CD4-positive, CD25-positive, alpha-beta regulatory T cell (primary cell): ENCODE results near the gene ST3GAL4. TPM values are rescaled to one million over a fixed set of nuclear protein-coding genes. Genes with fewer than 3 reads are reported as not detected.
A peak's percentile ranks its signal among the peaks of the same experiment; 100 is the strongest.
"Not testable (repeated sequence)": the region's sequence is repeated elsewhere in the genome, so short reads cannot be mapped to it uniquely, and the experiment has no call there.

Source experiments
- ATAC-seq, 2 donors: fragments of 150-1000 bp; cut with Tn5 transposase; one replicate each; pipeline ENCODE4 v1.10.0; 2021; ENCODE audit warnings: low read depth in 2 of 2, moderate number of reproducible peaks in 2 of 2, moderate library complexity in 1 of 2
- DNase-seq, 3 donors: peaks; one replicate each; pipeline versions ENCODE4 v3.0.0 to v3.0.0-alpha.2; 2012 to 2022; ENCODE audit warnings: mixed read lengths in 1 of 3
- H3K27ac ChIP-seq: one replicate; pipeline ENCODE4 v1.7.0; 2013; ENCODE audit warnings: mild to moderate bottlenecking, low read length; ENCODE audit not compliant: insufficient read depth, poor library complexity, severe bottlenecking
- H3K27me3 ChIP-seq: one replicate; pipeline ENCODE4 v1.7.0; 2013; ENCODE audit warnings: low read length; ENCODE audit not compliant: control insufficient read depth, insufficient read depth
- H3K36me3 ChIP-seq: one replicate; pipeline ENCODE4 v1.7.0; 2013; ENCODE audit warnings: mild to moderate bottlenecking, low read length, moderate library complexity; ENCODE audit not compliant: control insufficient read depth, insufficient read depth
- H3K4me1 ChIP-seq: 2 replicates; pipeline ENCODE4 v1.7.0; 2013; ENCODE audit warnings: mild to moderate bottlenecking, low read length; ENCODE audit not compliant: insufficient read depth, control insufficient read depth, poor library complexity, severe bottlenecking
- H3K4me3 ChIP-seq: one replicate; pipeline ENCODE4 v1.7.0; 2013; ENCODE audit warnings: low read depth, mild to moderate bottlenecking, low read length, moderate library complexity
- H3K9me3 ChIP-seq, 2 experiments: 1 replicate in 1 of 2; 2 replicates in 1 of 2; pipeline ENCODE4 v1.7.0; 2013; ENCODE audit warnings: low read length in 2 of 2, mild to moderate bottlenecking in 1 of 2, moderate library complexity in 1 of 2; ENCODE audit not compliant: control insufficient read depth in 2 of 2
- H3K27ac Mint-ChIP-seq, 3 donors: one replicate each; pipeline ENCODE4 v1.8.0; 2020 to 2022; ENCODE audit warnings: mild to moderate bottlenecking in 3 of 3, mixed read lengths in 3 of 3, moderate library complexity in 2 of 3
- H3K27me3 Mint-ChIP-seq: one replicate; pipeline ENCODE4 v1.8.0; 2022; ENCODE audit warnings: mild to moderate bottlenecking, mixed read lengths
- H3K36me3 Mint-ChIP-seq: one replicate; pipeline ENCODE4 v1.8.0; 2020; ENCODE audit warnings: mixed read lengths
- H3K4me1 Mint-ChIP-seq, 4 donors: one replicate each; pipeline ENCODE4 v1.8.0; 2020 to 2022; ENCODE audit warnings: mixed read lengths in 4 of 4, mild to moderate bottlenecking in 1 of 4
- H3K4me3 Mint-ChIP-seq, 4 donors: one replicate each; pipeline ENCODE4 v1.8.0; 2020 to 2022; ENCODE audit warnings: mild to moderate bottlenecking in 4 of 4, mixed read lengths in 4 of 4, moderate library complexity in 3 of 4
- H3K9me3 Mint-ChIP-seq, 7 donors: one replicate each; pipeline ENCODE4 v1.8.0; 2020 to 2022; ENCODE audit warnings: mixed read lengths in 7 of 7, mild to moderate bottlenecking in 3 of 7, moderate library complexity in 2 of 7
- polyA plus RNA-seq, 4 donors: library from polyadenylated mRNA; unstranded; fragments of 300-500 nt; fragmentation: Illumina TruSeq; gene quantifications; one replicate each; pipeline ENCODE4 v1.2.3, GENCODE V29; 2021
- total RNA-seq: library from RNA; stranded (reverse); gene quantifications from one replicate; pipeline ENCODE4 v1.2.3, GENCODE V29; 2022

ST3GAL4 gene
- total and polyA plus RNA-seq, 5 donors from 2014 or later, result 1.4 to 4.7 (median 2.4) TPM

- H3K27ac Mint-ChIP-seq, result peak overlapping the region in 1 of 3 donors; percentile 4
- peaks cover 0 to 2% (median 0%) of the 10 kb centered on the region in 4 donors for H3K4me1 Mint-ChIP-seq
- no peak overlapping the region for H3K27ac ChIP-seq
- H3K9me3 ChIP-seq, result no peaks in the 10 kb centered on the region
- peaks cover 4% of the 10 kb centered on the region for H3K36me3 Mint-ChIP-seq
- DNase-seq (no peak), ATAC-seq (no peak)
- H3K9me3 Mint-ChIP-seq, result no peaks in the 10 kb centered on the region
- H3K27me3 Mint-ChIP-seq, result no peaks in the 10 kb centered on the region
- H3K27me3 ChIP-seq, result no peaks in the 10 kb centered on the region
- H3K36me3 ChIP-seq, result no peaks in the 10 kb centered on the region
- H3K4me3 Mint-ChIP-seq, result no peak overlapping the region
- no peak overlapping the region for H3K4me3 ChIP-seq
- no peaks in the 10 kb centered on the region for H3K4me1 ChIP-seq
These were observed 14.5 kb downstream of the ST3GAL4 start for GRCh38 chr11:126370016-126370415.

DNA sequence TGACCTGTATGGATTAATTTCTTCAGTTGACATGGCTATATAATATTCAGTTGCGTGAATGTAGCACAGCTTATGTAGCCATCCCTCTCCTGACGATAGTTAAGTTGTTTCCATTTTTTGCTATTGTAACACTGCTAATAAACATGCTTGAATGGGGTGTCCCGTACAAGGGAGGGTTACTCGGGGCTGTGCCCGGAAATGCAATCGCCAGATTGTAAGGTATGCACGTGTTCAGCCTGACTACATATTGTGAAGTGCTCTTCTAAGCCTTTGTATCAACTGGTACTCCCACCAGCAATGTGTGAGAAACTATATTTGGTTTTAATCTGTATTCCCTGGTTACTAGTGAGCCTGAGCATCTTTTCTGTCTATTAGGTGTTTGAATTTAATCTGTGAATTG is 16.1 kb downstream of the ST3GAL4 start:
- no peaks in the 10 kb centered on the region for H3K27me3 ChIP-seq
- H3K36me3 ChIP-seq, result no peaks in the 10 kb centered on the region
- no peak for ATAC-seq
- Mint-ChIP-seq H3K4me3 (no peak overlapping the region), H3K27me3 (no peaks in the 10 kb centered on the region), H3K9me3 (no peaks in the 10 kb centered on the region), H3K36me3 (peaks cover 4% of the 10 kb centered on the region), H3K4me1 (peaks cover 0 to 2% (median 0%) of the 10 kb centered on the region in 4 donors), H3K27ac (no peak overlapping the region)
- H3K4me1 ChIP-seq, result no peaks in the 10 kb centered on the region
- DNase-seq, result no peak
- H3K4me3 ChIP-seq, result no peak overlapping the region
- H3K9me3 ChIP-seq, result no peaks in the 10 kb centered on the region
- no peak overlapping the region for H3K27ac ChIP-seq

DNA sequence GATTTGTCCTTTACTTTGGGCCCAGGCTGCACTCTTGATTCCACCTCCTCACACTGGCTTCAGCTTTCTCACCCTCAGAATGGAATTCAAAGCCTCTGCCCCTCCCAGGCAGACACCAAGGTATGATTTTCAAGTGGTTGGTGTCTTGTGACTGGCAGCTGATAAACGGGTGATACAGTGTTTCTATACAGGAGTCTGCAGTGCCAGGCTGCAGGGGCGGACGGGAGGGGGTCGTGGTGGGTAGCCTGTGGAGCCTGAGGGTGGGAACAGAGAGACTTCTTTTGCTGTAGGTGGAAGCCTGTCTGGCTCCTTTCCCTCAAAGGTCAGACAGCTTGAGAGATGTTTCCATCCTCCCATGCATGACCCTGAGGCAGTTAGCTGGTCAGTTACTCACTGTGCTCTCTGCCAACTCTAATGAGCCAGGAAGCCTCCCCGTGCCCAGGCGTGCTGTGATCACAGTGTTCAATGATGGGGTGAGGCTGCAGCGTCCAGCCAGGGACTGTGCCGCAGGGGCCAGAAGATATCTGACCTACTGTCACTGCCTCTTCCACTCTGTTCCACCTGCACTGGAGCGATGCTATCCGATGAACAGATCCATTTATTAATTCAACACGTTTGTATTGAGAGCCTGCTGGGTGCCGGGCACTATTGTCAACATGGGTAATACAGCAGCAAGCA is 18.0 kb downstream of the ST3GAL4 start:
- not testable (repeated sequence) for H3K4me3 Mint-ChIP-seq, DNase-seq, H3K27me3 Mint-ChIP-seq, H3K27me3 ChIP-seq, H3K27ac ChIP-seq, ATAC-seq, H3K27ac Mint-ChIP-seq, H3K4me1 Mint-ChIP-seq, H3K36me3 ChIP-seq, H3K9me3 Mint-ChIP-seq, H3K4me1 ChIP-seq, H3K36me3 Mint-ChIP-seq, H3K4me3 ChIP-seq, H3K9me3 ChIP-seq

- not testable (repeated sequence) for H3K36me3 Mint-ChIP-seq, H3K4me1 Mint-ChIP-seq
- H3K27ac Mint-ChIP-seq, result peak overlapping the region in 1 of 3 donors; percentile 67
These were observed 19.2 kb downstream of the ST3GAL4 start for GRCh38 chr11:126374562-126375300.

GRCh38 chr11:126375726-126376125 is 20.2 kb downstream of the ST3GAL4 start:
- no peaks in the 10 kb centered on the region for H3K36me3 ChIP-seq
- Mint-ChIP-seq H3K27me3 (no peaks in the 10 kb centered on the region), H3K4me3 (no peak overlapping the region), H3K9me3 (no peaks in the 10 kb centered on the region), H3K4me1 (peaks cover 0 to 2% (median 0%) of the 10 kb centered on the region in 4 donors), H3K36me3 (peaks cover 4% of the 10 kb centered on the region), H3K27ac (no peak overlapping the region)
- ATAC-seq, result no peak
- DNase-seq, result no peak
- H3K4me1 ChIP-seq, result no peaks in the 10 kb centered on the region
- H3K27ac ChIP-seq, result no peak overlapping the region
- H3K27me3 ChIP-seq, result no peaks in the 10 kb centered on the region
- no peak overlapping the region for H3K4me3 ChIP-seq
- no peaks in the 10 kb centered on the region for H3K9me3 ChIP-seq

More at GRCh38 chr11:126374562-126375300, 19.2 kb downstream of the ST3GAL4 start:
- H3K27ac ChIP-seq, H3K4me3 Mint-ChIP-seq, H3K4me1 ChIP-seq, H3K9me3 Mint-ChIP-seq, H3K27me3 Mint-ChIP-seq, DNase-seq, H3K27me3 ChIP-seq, H3K9me3 ChIP-seq, H3K36me3 ChIP-seq, H3K4me3 ChIP-seq, ATAC-seq: not testable (repeated sequence)

DNA sequence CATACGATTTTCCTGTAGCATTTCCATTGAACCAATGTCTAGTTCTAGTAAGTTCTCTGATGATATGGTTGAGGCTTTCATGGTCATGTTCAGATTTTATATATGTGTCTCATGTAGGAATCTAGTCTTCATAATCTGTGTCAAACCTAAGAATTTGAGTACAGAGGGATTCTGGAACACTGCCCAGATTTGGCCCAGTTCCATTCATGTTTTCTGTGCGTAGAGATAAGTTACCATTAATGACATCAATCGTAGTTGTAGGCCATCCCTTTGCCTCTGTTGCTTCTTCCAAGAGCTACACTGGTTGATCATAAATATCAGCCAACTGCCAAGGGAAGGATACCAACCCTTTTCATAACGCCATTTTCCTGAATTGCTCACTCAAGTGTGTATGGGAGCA is 23.3 kb downstream of the ST3GAL4 start:
- DNase-seq (no peak), ATAC-seq (no peak)
- H3K27me3 Mint-ChIP-seq, result no peaks in the 10 kb centered on the region
- H3K4me3 ChIP-seq, result no peak overlapping the region
- no peak overlapping the region for H3K4me3 Mint-ChIP-seq
- no peaks in the 10 kb centered on the region for H3K9me3 Mint-ChIP-seq
- no peaks in the 10 kb centered on the region for H3K36me3 ChIP-seq
- H3K36me3 Mint-ChIP-seq, result no peaks in the 10 kb centered on the region
- no peak overlapping the region for H3K27ac ChIP-seq
- no peaks in the 10 kb centered on the region for H3K9me3 ChIP-seq
- no peaks in the 10 kb centered on the region for H3K4me1 ChIP-seq
- H3K4me1 Mint-ChIP-seq, result no peaks in the 10 kb centered on the region
- H3K27me3 ChIP-seq, result no peaks in the 10 kb centered on the region
- H3K27ac Mint-ChIP-seq, result no peak overlapping the region

DNA sequence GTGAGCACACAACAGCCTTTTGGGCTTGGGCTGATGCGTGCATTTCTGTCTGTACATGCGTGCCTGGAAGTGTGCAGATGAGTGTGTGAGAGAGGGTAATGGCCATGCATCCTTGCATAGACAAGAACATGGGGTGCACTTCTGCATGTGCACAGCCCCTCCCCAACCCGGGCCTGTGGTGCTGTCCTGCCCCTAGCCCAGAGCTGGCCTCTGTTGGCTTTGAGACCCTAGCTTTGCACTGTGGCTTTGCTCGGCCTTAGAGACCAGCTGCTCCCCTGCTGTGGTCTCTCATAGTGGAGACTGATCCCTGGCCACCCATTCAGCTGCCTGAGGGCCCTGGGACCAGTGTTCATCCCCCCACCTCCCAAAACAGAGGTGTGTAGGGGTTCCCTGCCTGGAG is 25.4 kb downstream of the ST3GAL4 start:
- no peak overlapping the region for H3K4me3 Mint-ChIP-seq
- H3K4me3 ChIP-seq, result no peak overlapping the region
- DNase-seq (no peak), ATAC-seq (no peak)
- H3K9me3 Mint-ChIP-seq, result no peaks in the 10 kb centered on the region
- no peaks in the 10 kb centered on the region for H3K9me3 ChIP-seq
- H3K27ac ChIP-seq, result no peak overlapping the region
- H3K27ac Mint-ChIP-seq, result no peak overlapping the region
- no peaks in the 10 kb centered on the region for H3K27me3 ChIP-seq
- no peaks in the 10 kb centered on the region for H3K36me3 ChIP-seq
- no peaks in the 10 kb centered on the region for H3K4me1 Mint-ChIP-seq
- H3K36me3 Mint-ChIP-seq, result no peaks in the 10 kb centered on the region
- H3K4me1 ChIP-seq, result no peaks in the 10 kb centered on the region
- H3K27me3 Mint-ChIP-seq, result no peaks in the 10 kb centered on the region

- not testable (repeated sequence) for H3K4me3 Mint-ChIP-seq, H3K9me3 ChIP-seq, H3K27me3 Mint-ChIP-seq, ATAC-seq, H3K4me3 ChIP-seq, H3K9me3 Mint-ChIP-seq, H3K27ac Mint-ChIP-seq, H3K4me1 ChIP-seq, H3K36me3 ChIP-seq, H3K36me3 Mint-ChIP-seq, DNase-seq, H3K27me3 ChIP-seq, H3K27ac ChIP-seq, H3K4me1 Mint-ChIP-seq
These were observed 26.5 kb downstream of the ST3GAL4 start for GRCh38 chr11:126381960-126382359.
